ENCODE measurements around the gene SCFD1. TPM values are rescaled to one million over a fixed set of nuclear protein-coding genes. Genes with fewer than 3 reads are reported as not detected.

Gene SCFD1
- total RNA-seq, 1 donor from 2014 or later, result 41.7 TPM

DNA sequence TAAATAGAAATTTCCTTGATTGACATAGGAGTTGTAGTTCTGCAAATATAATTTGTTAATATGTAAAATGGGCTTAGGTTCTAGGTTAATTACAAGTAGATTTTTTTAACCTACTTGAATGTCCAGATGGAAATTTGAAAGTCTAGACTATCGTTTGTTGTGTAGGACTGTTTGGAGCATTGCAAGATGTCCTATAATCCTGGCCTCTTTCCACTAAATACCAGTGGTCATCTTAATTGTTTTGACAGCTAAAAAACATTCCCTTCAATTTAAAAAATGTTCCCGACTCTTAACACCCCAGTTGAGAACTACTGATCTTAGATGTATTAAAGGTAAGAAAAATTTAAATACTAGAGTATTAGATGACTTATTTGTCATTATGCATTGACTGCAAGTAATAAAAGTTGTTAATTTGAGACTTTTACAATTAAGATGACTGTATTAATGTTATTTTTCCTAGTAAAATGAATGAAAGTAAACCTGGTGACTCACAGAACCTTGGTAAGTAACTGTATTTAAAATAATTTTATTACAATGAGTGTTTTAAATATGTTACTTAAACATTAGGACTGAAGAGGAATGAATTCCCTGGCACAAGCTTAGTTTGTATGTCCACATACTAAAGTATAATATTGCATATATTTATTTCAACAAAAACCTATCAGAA, 41.4 kb upstream of the SCFD1 start:
- no peaks in the 10 kb centered on the region for H3K27me3 ChIP-seq (ENCODE audit: control insufficient read depth, insufficient read depth, low read length)
- H3K4me3 ChIP-seq (ENCODE audit: low read depth, low read length), result no peak overlapping the region
- no peaks in the 10 kb centered on the region for H3K36me3 ChIP-seq (ENCODE audit: control insufficient read depth, insufficient read depth, low read length)
- no peak for TF ChIP-seq CTCF (IDR thresholded peaks at IDR 0.05; ENCODE audit: insufficient read depth, low read length, poor library complexity, severe bottlenecking)
- no peak for DNase-seq (ENCODE audit: low read depth)

DNA sequence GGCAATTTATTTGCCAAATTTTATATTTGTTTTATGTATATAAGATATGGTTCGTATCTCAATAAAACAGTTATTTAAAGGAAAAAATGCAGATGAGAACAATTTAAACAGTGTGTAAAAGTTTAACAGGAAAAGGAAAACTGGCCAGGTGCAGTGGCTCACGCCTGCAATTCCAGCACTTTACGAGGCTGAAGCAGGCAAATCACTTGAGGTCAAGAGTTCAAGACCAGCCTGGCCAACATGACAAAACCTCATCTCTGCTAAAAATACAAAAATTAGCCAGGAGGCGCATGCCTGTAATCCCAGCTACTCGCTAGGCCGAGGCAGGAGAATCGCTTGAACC, 40.9 kb upstream of the SCFD1 start:
- H3K4me3 ChIP-seq (ENCODE audit: low read depth, low read length), result no peak overlapping the region
- no peaks in the 10 kb centered on the region for H3K27me3 ChIP-seq (ENCODE audit: control insufficient read depth, insufficient read depth, low read length)
- TF ChIP-seq CTCF (IDR thresholded peaks at IDR 0.05; ENCODE audit: insufficient read depth, low read length, poor library complexity, severe bottlenecking), result no peak
- H3K36me3 ChIP-seq (ENCODE audit: control insufficient read depth, insufficient read depth, low read length), result no peaks in the 10 kb centered on the region
- no peak for DNase-seq (ENCODE audit: low read depth)

DNA sequence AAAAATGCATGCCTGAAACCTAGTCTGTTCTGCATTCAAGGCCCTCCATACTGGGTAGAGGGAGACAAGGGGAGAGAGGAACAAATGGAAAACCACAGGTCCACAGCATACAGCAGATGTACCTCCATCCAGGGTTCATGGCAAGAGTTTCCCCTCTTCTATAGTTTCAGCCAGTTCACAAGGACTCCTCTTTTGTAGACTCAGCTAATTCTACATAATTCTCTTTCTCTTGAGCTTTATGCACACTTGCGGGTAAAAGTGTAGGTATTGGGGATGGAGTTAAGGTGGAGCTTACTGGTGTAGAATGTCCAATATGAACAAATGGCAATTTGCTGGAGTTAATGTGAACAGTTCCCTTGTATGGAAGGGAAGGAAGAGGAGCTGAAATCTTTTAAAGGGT, 39.7 kb upstream of the SCFD1 start:
- no peaks in the 10 kb centered on the region for H3K27me3 ChIP-seq (ENCODE audit: control insufficient read depth, insufficient read depth, low read length)
- H3K4me3 ChIP-seq (ENCODE audit: low read depth, low read length), result no peak overlapping the region
- DNase-seq (ENCODE audit: low read depth), result no peak
- no peaks in the 10 kb centered on the region for H3K36me3 ChIP-seq (ENCODE audit: control insufficient read depth, insufficient read depth, low read length)
- no peak for TF ChIP-seq CTCF (IDR thresholded peaks at IDR 0.05; ENCODE audit: insufficient read depth, low read length, poor library complexity, severe bottlenecking)

DNA sequence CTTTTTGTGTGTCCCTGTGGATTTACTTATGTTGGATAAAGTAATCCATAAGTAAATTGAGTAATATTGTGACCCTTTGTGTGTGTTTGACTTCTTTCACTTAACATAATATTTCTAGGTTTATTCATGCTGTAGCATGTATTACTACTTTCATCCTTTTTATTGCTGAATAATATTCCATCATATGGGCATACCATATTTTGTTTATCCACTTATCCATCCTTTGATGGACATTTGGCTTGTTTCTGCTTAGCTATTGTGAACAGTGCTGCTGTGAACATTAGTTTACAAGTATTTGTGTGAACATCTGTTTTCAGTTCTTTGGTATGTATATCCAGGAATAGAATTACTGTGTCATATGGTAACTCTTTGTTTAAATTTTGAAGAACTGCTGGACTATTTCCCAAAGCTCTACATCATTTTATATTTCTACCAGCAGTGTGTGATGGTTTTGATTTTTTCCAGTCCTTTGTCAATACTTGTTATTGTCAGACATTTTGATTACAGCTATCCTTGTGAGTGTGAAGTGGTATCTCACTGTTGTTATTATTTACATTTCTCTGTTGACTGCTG, 38.0 kb upstream of the SCFD1 start:
- H3K36me3 ChIP-seq (ENCODE audit: control insufficient read depth, insufficient read depth, low read length), result no peaks in the 10 kb centered on the region
- TF ChIP-seq CTCF (IDR thresholded peaks at IDR 0.05; ENCODE audit: insufficient read depth, low read length, poor library complexity, severe bottlenecking), result no peak
- DNase-seq (ENCODE audit: low read depth), result no peak

GRCh38 chr14:30585204-30585603, 36.9 kb upstream of the SCFD1 start:
- no peaks in the 10 kb centered on the region for H3K36me3 ChIP-seq (ENCODE audit: control insufficient read depth, insufficient read depth, low read length)

More for the DNA sequence above, 38.0 kb upstream of the SCFD1 start:
- Histone ChIP-seq H3K4me3 (ENCODE audit: low read depth, low read length) (no peak overlapping the region), H3K27me3 (ENCODE audit: control insufficient read depth, insufficient read depth, low read length) (no peaks in the 10 kb centered on the region)

More at GRCh38 chr14:30585204-30585603, 36.9 kb upstream of the SCFD1 start:
- no peaks in the 10 kb centered on the region for H3K27me3 ChIP-seq (ENCODE audit: control insufficient read depth, insufficient read depth, low read length)
- H3K4me3 ChIP-seq (ENCODE audit: low read depth, low read length), result no peak overlapping the region
- TF ChIP-seq CTCF (IDR thresholded peaks at IDR 0.05; ENCODE audit: insufficient read depth, low read length, poor library complexity, severe bottlenecking), result no peak
- no peak for DNase-seq (ENCODE audit: low read depth)
